SIG-M5 (cell line): Measurements from ENCODE around the gene PIAS4.
"Not testable (repeated sequence)": the region's sequence is repeated elsewhere in the genome, so short reads cannot be mapped to it uniquely, and the experiment has no call there.

Source experiments
- DNase-seq: peaks from one replicate; lab custom pipeline; 2025; lab: John Stamatoyannopoulos, UW

The PIAS4 gene

GRCh38 chr19:4007021-4007835 lies at the start of gene PIAS4:
TSS of gene PIAS4 (plus strand) at chr19:4007736. CDS start at chr19:4007761, 25 bp downstream.
- no peak for DNase-seq

GRCh38 chr19:3958836-3959765 lies 48.4 kb upstream of the PIAS4 start:
- no peak for DNase-seq

GRCh38 chr19:3959766-3960131 lies 47.8 kb upstream of the PIAS4 start:
- DNase-seq, result no peak

- no peak for DNase-seq
Observed at GRCh38 chr19:3961007-3961406, 46.5 kb upstream of the PIAS4 start.

GRCh38 chr19:3963458-3964255 lies 43.9 kb upstream of the PIAS4 start:
- DNase-seq, result no peak

- DNase-seq, result no peak
Observed at GRCh38 chr19:3964256-3965194, 43.0 kb upstream of the PIAS4 start.

- no peak for DNase-seq
Observed at GRCh38 chr19:3966051-3967017, 41.2 kb upstream of the PIAS4 start.

- not testable (repeated sequence) for DNase-seq
Observed at GRCh38 chr19:3967983-3968382, 39.6 kb upstream of the PIAS4 start.

- DNase-seq, result no peak
Observed at GRCh38 chr19:3968556-3969434, 38.7 kb upstream of the PIAS4 start.

- DNase-seq, result no peak
Observed at GRCh38 chr19:3969435-3970312, 37.9 kb upstream of the PIAS4 start.

- DNase-seq, result no peak
Observed at GRCh38 chr19:3970313-3970807, 37.2 kb upstream of the PIAS4 start.

GRCh38 chr19:3970808-3971598 lies 36.5 kb upstream of the PIAS4 start, which contains the start of gene DAPK3:
TSS of gene DAPK3 (minus strand) at chr19:3971099. CDS start at chr19:3969735, 1,364 bp downstream.
- peak; percentile 85 for DNase-seq

- no peak for DNase-seq
Observed at GRCh38 chr19:3975144-3975543, 32.4 kb upstream of the PIAS4 start.

GRCh38 chr19:3975637-3976087 lies 31.9 kb upstream of the PIAS4 start:
- no peak for DNase-seq

GRCh38 chr19:3976495-3977241 lies 30.9 kb upstream of the PIAS4 start:
- no peak for DNase-seq
